G401 (cell line): ENCODE results near the gene PGC. TPM values are rescaled to one million over a fixed set of nuclear protein-coding genes. Genes with fewer than 3 reads are reported as not detected.
A peak's percentile ranks its signal among the peaks of the same experiment; 100 is the strongest.

ENCODE experiments used
- DNase-seq: peaks from one replicate; pipeline ENCODE4 v3.0.0-alpha.2; 2015; ENCODE audit warnings: low spot score
- in situ Hi-C: cut with HindIII; loops from 2 replicates; pipeline ENCODE4 v1.10.0; 2016; ENCODE audit warnings: low sequenced_read_pairs, mixed read lengths
- total RNA-seq: library from RNA; depleted of rRNA; stranded (reverse); fragments of >200 nt; shearing (Covaris generic); gene quantifications from 2 replicates; pipeline ENCODE4 v1.2.3, GENCODE V29; 2014

The PGC gene
- total RNA-seq, 1 experiment from 2014 or later: not detected

- DNase-seq: no peak
- in situ Hi-C loops: no loop called here
Measured at GRCh38 chr6:41720783-41721182, 26.4 kb downstream of the PGC start.

- no peak for DNase-seq
- in situ Hi-C loops: no loop called here
Measured at GRCh38 chr6:41720262-41720620, 27.0 kb downstream of the PGC start.

GRCh38 chr6:41719436-41720261, 27.5 kb downstream of the PGC start:
- DNase-seq: no peak
- in situ Hi-C loops: no loop called here

- in situ Hi-C loops: no loop called here
Measured at GRCh38 chr6:41718828-41719227, 28.4 kb downstream of the PGC start.

GRCh38 chr6:41717392-41717736, 29.8 kb downstream of the PGC start:
- in situ Hi-C loops: no loop called here
- no peak for DNase-seq

More at GRCh38 chr6:41718828-41719227, 28.4 kb downstream of the PGC start:
- DNase-seq: no peak

- no peak for DNase-seq
- in situ Hi-C loops: no loop called here
Measured at GRCh38 chr6:41716516-41717391, 30.4 kb downstream of the PGC start.

GRCh38 chr6:41715795-41716515, 31.2 kb downstream of the PGC start:
- in situ Hi-C loops: no loop called here
- no peak for DNase-seq

- DNase-seq: no peak
- in situ Hi-C loops: no loop called here
Measured at GRCh38 chr6:41714556-41715273, 32.5 kb downstream of the PGC start.

GRCh38 chr6:41713650-41714291, 33.4 kb downstream of the PGC start:
- in situ Hi-C loops: no loop called here

GRCh38 chr6:41713159-41713649, 34.0 kb downstream of the PGC start:
- in situ Hi-C loops: no loop called here
- DNase-seq: peak; percentile 88

More at GRCh38 chr6:41713650-41714291, 33.4 kb downstream of the PGC start:
- no peak for DNase-seq

GRCh38 chr6:41712651-41713103, 34.5 kb downstream of the PGC start:
- DNase-seq: peak; percentile 83
- in situ Hi-C loops: no loop called here

- in situ Hi-C loops: no loop called here
- no peak for DNase-seq
Measured at GRCh38 chr6:41711323-41712038, 35.7 kb downstream of the PGC start.

- no peak for DNase-seq
- in situ Hi-C loops: no loop called here
Measured at GRCh38 chr6:41709375-41709774, 37.8 kb downstream of the PGC start.

GRCh38 chr6:41708856-41709255, 38.3 kb downstream of the PGC start:
- DNase-seq: no peak
- in situ Hi-C loops: no loop called here

GRCh38 chr6:41707565-41708200, 39.5 kb downstream of the PGC start:
- peak; percentile 75 for DNase-seq
- in situ Hi-C loops: no loop called here

GRCh38 chr6:41706876-41707564, 40.2 kb downstream of the PGC start:
- in situ Hi-C loops: no loop called here
- DNase-seq: peak; percentile 30
